Measurements from ENCODE around the gene PRKAG1.

The PRKAG1 gene

GRCh38 chr12:48965298-48965838, 53.2 kb downstream of the PRKAG1 start:
- ChIA-PET POLR2A (no interaction called here), CTCF (interaction anchor here (1.2 to 15.6 kb wide), 4 partner anchors 8 to 32 kb away, joined by 3 to 264 read pairs (median 60); partner anchors contain the start of genes ARF3, DDN and WNT1)
- no peak for DNase-seq (ENCODE audit: extremely low spot score)
- no peak for TF ChIP-seq CTCF (IDR thresholded peaks at IDR 0.05; ENCODE audit: control extremely low read depth, extremely low read depth, low read depth, missing control alignments)

GRCh38 chr12:48961801-48962200, 56.8 kb downstream of the PRKAG1 start:
- DNase-seq (ENCODE audit: extremely low spot score): no peak
- POLR2A ChIA-PET: no interaction called here

GRCh38 chr12:48961331-48961730, 57.2 kb downstream of the PRKAG1 start:
- TF ChIP-seq CTCF (IDR thresholded peaks at IDR 0.05; ENCODE audit: control extremely low read depth, extremely low read depth, low read depth, missing control alignments): no peak
- ChIA-PET POLR2A (no interaction called here), CTCF (interaction anchor here (1.2 to 15.6 kb wide), 2 partner anchors 21 to 37 kb away, joined by 3 to 264 read pairs; partner anchors contain the start of gene WNT1)
- no peak for DNase-seq (ENCODE audit: extremely low spot score)

More at GRCh38 chr12:48961801-48962200, 56.8 kb downstream of the PRKAG1 start:
- no peak for TF ChIP-seq CTCF (IDR thresholded peaks at IDR 0.05; ENCODE audit: control extremely low read depth, extremely low read depth, low read depth, missing control alignments)
- CTCF ChIA-PET: interaction anchor here (1.2 to 15.6 kb wide), 2 partner anchors 21 to 38 kb away, joined by 3 to 264 read pairs; partner anchors contain the start of gene WNT1

- DNase-seq (ENCODE audit: extremely low spot score): no peak
- ChIA-PET POLR2A (no interaction called here), CTCF (interaction anchor here (1.1 to 15.6 kb wide), 4 partner anchors 8 to 37 kb away, joined by 3 to 264 read pairs (median 3); partner anchors contain the start of gene WNT1)
- TF ChIP-seq CTCF (IDR thresholded peaks at IDR 0.05; ENCODE audit: control extremely low read depth, extremely low read depth, low read depth, missing control alignments): no peak
Measured at GRCh38 chr12:48960834-48961233, 57.7 kb downstream of the PRKAG1 start.

GRCh38 chr12:48958049-48958388, 60.6 kb downstream of the PRKAG1 start:
- no peak for TF ChIP-seq CTCF (IDR thresholded peaks at IDR 0.05; ENCODE audit: control extremely low read depth, extremely low read depth, low read depth, missing control alignments)
- DNase-seq (ENCODE audit: extremely low spot score): no peak
- ChIA-PET CTCF (interaction anchor here (0.7 to 8.0 kb wide), 12 partner anchors 10 to 143 kb away, joined by 3 to 58 read pairs (median 6); partner anchors contain the start of genes DDX23 and WNT1), POLR2A (interaction anchor here (0.8 kb wide), 1 partner anchor 11 kb away, joined by 3 read pairs; no protein-coding TSS in a partner anchor)

- TF ChIP-seq CTCF (IDR thresholded peaks at IDR 0.05; ENCODE audit: control extremely low read depth, extremely low read depth, low read depth, missing control alignments): no peak
- POLR2A ChIA-PET: interaction anchor here (0.6 to 1.1 kb wide), 4 partner anchors 11 to 1143 kb away, joined by 3 to 4 read pairs (median 3); no protein-coding TSS in a partner anchor
- CTCF ChIA-PET: interaction anchor here (0.7 to 8.0 kb wide), 16 partner anchors 10 to 143 kb away, joined by 3 to 58 read pairs (median 6); partner anchors contain the start of genes DDX23 and WNT1
- DNase-seq (ENCODE audit: extremely low spot score): peak; percentile 97
Measured at GRCh38 chr12:48957141-48958048, 61.2 kb downstream of the PRKAG1 start, which contains the start of gene ARF3. TSS of gene ARF3 (minus strand) at chr12:48957487. CDS start at chr12:48941095, 16,392 bp downstream.

Measured in GM10248 (cell line).